BJ (cell line): Measurements from ENCODE around the gene DGKH. TPM values are rescaled to one million over a fixed set of nuclear protein-coding genes. Genes with fewer than 3 reads are reported as not detected.
"Not testable (repeated sequence)": the region's sequence is repeated elsewhere in the genome, so short reads cannot be mapped to it uniquely, and the experiment has no call there.

Experiments
- CTCF ChIA-PET: fragments of 350-600 bp; formaldehyde crosslinking; extraction: SDS; loops from one replicate; lab custom pipeline; 2021; ENCODE audit warnings: antibody characterized with exemption, inconsistent platforms; lab: Yijun Ruan, JAX
- POLR2A ChIA-PET: fragments of 300-600 bp; sonication (Branson Sonifier 250); formaldehyde crosslinking; extraction: SDS; loops from one replicate; lab custom pipeline; 2021; ENCODE audit warnings: antibody characterized with exemption; lab: Charles Lee
- DNase-seq: peaks from one replicate; pipeline ENCODE4 v3.0.0-alpha.2; 2011; ENCODE audit warnings: low read depth
- H3K27me3 ChIP-seq: 2 replicates; pipeline ENCODE4 v1.6.0; 2011; ENCODE audit warnings: low read length; ENCODE audit not compliant: control insufficient read depth, insufficient read depth
- H3K36me3 ChIP-seq: 2 replicates; pipeline ENCODE4 v1.5.1; 2011; ENCODE audit warnings: low read length; ENCODE audit not compliant: control insufficient read depth, insufficient read depth
- H3K4me3 ChIP-seq: 2 replicates; pipeline ENCODE4 v1.5.1; 2011; ENCODE audit warnings: low read depth, mild to moderate bottlenecking, control low read depth, low read length
- CTCF ChIP-seq: IDR thresholded peaks from 2 replicates; pipeline ENCODE4 v1.5.1; 2011; ENCODE audit warnings: low read depth, mild to moderate bottlenecking, control low read depth, inconsistent platforms, low read length, moderate library complexity; ENCODE audit not compliant: insufficient read depth
- polyA plus RNA-seq: library from polyadenylated mRNA; depleted of rRNA; stranded (reverse); fragments of >200 nt; gene quantifications from 2 replicates; pipeline ENCODE4 v1.2.3, GENCODE V29; 2011

DGKH gene
- polyA plus RNA-seq, 1 experiment: 4.2 TPM

- POLR2A ChIA-PET: interaction anchor here (0.6 kb wide), 1 partner anchor 10 kb away, joined by 5 read pairs; no protein-coding TSS in a partner anchor
These were observed 18.1 kb downstream of the DGKH start for GRCh38 chr13:42066542-42066941.

GRCh38 chr13:42068886-42069285, 20.4 kb downstream of the DGKH start:
- Histone ChIP-seq H3K4me3 (no peak overlapping the region), H3K27me3 (no peaks in the 10 kb centered on the region), H3K36me3 (0 out of 2 replicates have a peak, but pooled peaks cover 1% of the 10 kb centered on the region)
- CTCF ChIA-PET: no interaction called here
- no peak for TF ChIP-seq CTCF
- no peak for DNase-seq
- POLR2A ChIA-PET: no interaction called here

More at GRCh38 chr13:42066542-42066941, 18.1 kb downstream of the DGKH start:
- H3K4me3 ChIP-seq: no peak overlapping the region
- H3K36me3 ChIP-seq: 0 out of 2 replicates have a peak, but pooled peaks cover 1% of the 10 kb centered on the region
- peak; percentile 87 for DNase-seq
- no peaks in the 10 kb centered on the region for H3K27me3 ChIP-seq
- CTCF ChIA-PET: no interaction called here
- TF ChIP-seq CTCF: no peak

- H3K27me3 ChIP-seq, DNase-seq, H3K4me3 ChIP-seq, H3K36me3 ChIP-seq, POLR2A ChIA-PET: not testable (repeated sequence)
- CTCF ChIA-PET: interaction anchor here (0.6 to 0.7 kb wide), 2 partner anchors 16 to 41 kb away, joined by 3 read pairs; no protein-coding TSS in a partner anchor
These were observed 22.2 kb downstream of the DGKH start for GRCh38 chr13:42070599-42070998.

- CTCF ChIA-PET, POLR2A ChIA-PET, H3K27me3 ChIP-seq, H3K36me3 ChIP-seq, DNase-seq, H3K4me3 ChIP-seq: not testable (repeated sequence)
These were observed 22.7 kb downstream of the DGKH start for GRCh38 chr13:42071179-42071578.

GRCh38 chr13:42071672-42072419, 23.4 kb downstream of the DGKH start:
- no peak for TF ChIP-seq CTCF
- Histone ChIP-seq H3K27me3 (no peaks in the 10 kb centered on the region), H3K36me3 (no peaks in the 10 kb centered on the region), H3K4me3 (no peak overlapping the region)
- ChIA-PET CTCF (interaction anchor here (1.0 kb wide), 1 partner anchor 408 kb away, joined by 4 read pairs; no protein-coding TSS in a partner anchor), POLR2A (no interaction called here)
- no peak for DNase-seq

GRCh38 chr13:42073683-42074082, 25.2 kb downstream of the DGKH start:
- DNase-seq: no peak
- POLR2A ChIA-PET: no interaction called here

More at GRCh38 chr13:42073683-42074082, 25.2 kb downstream of the DGKH start:
- H3K27me3 ChIP-seq: no peaks in the 10 kb centered on the region
- CTCF ChIA-PET: interaction anchor here (1.5 kb wide), 1 partner anchor 11 kb away, joined by 3 read pairs; no protein-coding TSS in a partner anchor
- H3K36me3 ChIP-seq: no peaks in the 10 kb centered on the region
- no peak for TF ChIP-seq CTCF
- H3K4me3 ChIP-seq: no peak overlapping the region
